HEK293 (cell line): Measurements from ENCODE around the gene TOMM34.

Experiments used
- IKZF3 ChIP-seq: fragments of 450-650 bp; IDR thresholded peaks from 2 replicates; pipeline ENCODE4 v1.5.0; 2018; ENCODE audit warnings: missing biosample characterization, mild to moderate bottlenecking, missing genetic modification characterization, moderate library complexity
- RBAK ChIP-seq: fragments of 450-650 bp; formaldehyde crosslinking; IDR thresholded peaks from 2 replicates; pipeline ENCODE4 v1.5.1; 2016; ENCODE audit warnings: missing biosample characterization, missing genetic modification characterization
- SALL2 ChIP-seq: fragments of 450-650 bp; formaldehyde crosslinking; IDR thresholded peaks from 2 replicates; pipeline ENCODE4 v1.5.0; 2017; ENCODE audit warnings: missing biosample characterization, mild to moderate bottlenecking, missing genetic modification characterization, borderline replicate concordance
- SP3 ChIP-seq: fragments of 450-650 bp; formaldehyde crosslinking; IDR thresholded peaks from 2 replicates; pipeline ENCODE4 v1.5.1; 2016; ENCODE audit warnings: missing biosample characterization, missing genetic modification characterization
- ZNF10 ChIP-seq: fragments of 450-650 bp; formaldehyde crosslinking; IDR thresholded peaks from 2 replicates; pipeline ENCODE4 v1.5.1; 2017; ENCODE audit warnings: missing biosample characterization, missing genetic modification characterization
- ZNF112 ChIP-seq: fragments of 450-650 bp; formaldehyde crosslinking; IDR thresholded peaks from 2 replicates; pipeline ENCODE4 v1.5.0; 2017; ENCODE audit warnings: missing biosample characterization, missing genetic modification characterization
- ZNF114 ChIP-seq: fragments of 450-650 bp; formaldehyde crosslinking; IDR thresholded peaks from 2 replicates; pipeline ENCODE4 v1.5.0; 2017; ENCODE audit warnings: missing biosample characterization, missing genetic modification characterization
- ZNF132 ChIP-seq: fragments of 450-650 bp; formaldehyde crosslinking; IDR thresholded peaks from 2 replicates; pipeline ENCODE4 v1.5.1; 2017; ENCODE audit warnings: missing biosample characterization, missing genetic modification characterization, borderline replicate concordance
- ZNF174 ChIP-seq: fragments of 450-650 bp; formaldehyde crosslinking; IDR thresholded peaks from 2 replicates; pipeline ENCODE4 v1.5.0; 2017; ENCODE audit warnings: missing biosample characterization, mild to moderate bottlenecking, missing genetic modification characterization
- ZNF175 ChIP-seq: fragments of 450-650 bp; formaldehyde crosslinking; IDR thresholded peaks from 2 replicates; pipeline ENCODE4 v1.5.1; 2016; ENCODE audit warnings: missing biosample characterization, missing genetic modification characterization
- ZNF24 ChIP-seq: fragments of 450-650 bp; formaldehyde crosslinking; IDR thresholded peaks from 2 replicates; pipeline ENCODE4 v1.5.1; 2016; ENCODE audit warnings: missing biosample characterization, missing genetic modification characterization
- ZNF280C ChIP-seq: fragments of 450-650 bp; formaldehyde crosslinking; IDR thresholded peaks from 2 replicates; pipeline ENCODE4 v1.5.1; 2016; ENCODE audit warnings: missing biosample characterization, missing genetic modification characterization
- ZNF292 ChIP-seq: fragments of 450-650 bp; formaldehyde crosslinking; IDR thresholded peaks from 2 replicates; pipeline ENCODE4 v1.5.1; 2016; ENCODE audit warnings: low read depth, missing biosample characterization, missing genetic modification characterization, borderline replicate concordance
- ZNF324 ChIP-seq: fragments of 450-650 bp; formaldehyde crosslinking; IDR thresholded peaks from 2 replicates; pipeline ENCODE4 v1.5.1; 2016; ENCODE audit warnings: missing biosample characterization, missing genetic modification characterization
- ZNF366 ChIP-seq: fragments of 450-650 bp; formaldehyde crosslinking; conservative IDR thresholded peaks from 2 replicates; pipeline ENCODE4 v1.5.1; 2016; ENCODE audit warnings: missing biosample characterization, missing genetic modification characterization
- ZNF394 ChIP-seq: fragments of 450-650 bp; formaldehyde crosslinking; IDR thresholded peaks from 2 replicates; pipeline ENCODE4 v1.5.1; 2016; ENCODE audit warnings: missing biosample characterization, missing genetic modification characterization, mild to moderate bottlenecking, moderate library complexity, borderline replicate concordance
- ZNF404 ChIP-seq: fragments of 450-650 bp; formaldehyde crosslinking; IDR thresholded peaks from 2 replicates; pipeline ENCODE4 v1.5.1; 2017; ENCODE audit warnings: missing biosample characterization, missing genetic modification characterization
- ZNF488 ChIP-seq: fragments of 450-650 bp; formaldehyde crosslinking; IDR thresholded peaks from 2 replicates; pipeline ENCODE4 v1.5.1; 2016; ENCODE audit warnings: missing biosample characterization, missing genetic modification characterization
- ZNF510 ChIP-seq: fragments of 450-650 bp; formaldehyde crosslinking; IDR thresholded peaks from 2 replicates; pipeline ENCODE4 v1.5.1; 2018; ENCODE audit warnings: mild to moderate bottlenecking, missing genetic modification characterization, missing biosample characterization; ENCODE audit not compliant: insufficient replicate concordance
- ZNF514 ChIP-seq: fragments of 450-650 bp; formaldehyde crosslinking; IDR thresholded peaks from 2 replicates; pipeline ENCODE4 v1.5.1; 2016; ENCODE audit warnings: missing biosample characterization, missing genetic modification characterization
- ZNF548 ChIP-seq: fragments of 450-650 bp; formaldehyde crosslinking; IDR thresholded peaks from 2 replicates; pipeline ENCODE4 v1.5.1; 2016; ENCODE audit warnings: missing biosample characterization, missing genetic modification characterization
- ZNF549 ChIP-seq: fragments of 450-650 bp; IDR thresholded peaks from 2 replicates; pipeline ENCODE4 v1.5.1; 2018; ENCODE audit warnings: missing biosample characterization, missing genetic modification characterization, mild to moderate bottlenecking, inconsistent platforms, moderate library complexity
- ZNF560 ChIP-seq: fragments of 450-650 bp; formaldehyde crosslinking; IDR thresholded peaks from 2 replicates; pipeline ENCODE4 v1.5.1; 2017; ENCODE audit warnings: missing biosample characterization, missing genetic modification characterization, borderline replicate concordance
- ZNF610 ChIP-seq: fragments of 450-650 bp; formaldehyde crosslinking; IDR thresholded peaks from 2 replicates; pipeline ENCODE4 v1.5.1; 2016; ENCODE audit warnings: missing biosample characterization, missing genetic modification characterization, borderline replicate concordance
- ZNF621 ChIP-seq: fragments of 450-650 bp; formaldehyde crosslinking; IDR thresholded peaks from 2 replicates; pipeline ENCODE4 v1.5.1; 2017; ENCODE audit warnings: missing biosample characterization, missing genetic modification characterization
- ZNF626 ChIP-seq: fragments of 450-650 bp; sonication (Bioruptor Pico); formaldehyde crosslinking; IDR thresholded peaks from 2 replicates; pipeline ENCODE4 v1.5.1; 2018; ENCODE audit warnings: missing biosample characterization, missing genetic modification characterization, inconsistent platforms
- ZNF670 ChIP-seq: fragments of 450-650 bp; formaldehyde crosslinking; IDR thresholded peaks from 2 replicates; pipeline ENCODE4 v1.5.1; 2016; ENCODE audit warnings: missing biosample characterization, missing genetic modification characterization, low read depth
- ZNF701 ChIP-seq: fragments of 450-650 bp; formaldehyde crosslinking; IDR thresholded peaks from 2 replicates; pipeline ENCODE4 v1.5.1; 2016; ENCODE audit warnings: missing biosample characterization, missing genetic modification characterization
- ZNF747 ChIP-seq: fragments of 450-650 bp; formaldehyde crosslinking; IDR thresholded peaks from 2 replicates; pipeline ENCODE4 v1.5.1; 2016; ENCODE audit warnings: missing biosample characterization, missing genetic modification characterization
- ZNF785 ChIP-seq: fragments of 450-650 bp; formaldehyde crosslinking; IDR thresholded peaks from 2 replicates; pipeline ENCODE4 v1.5.1; 2016; ENCODE audit warnings: missing biosample characterization, missing genetic modification characterization
- ZNF791 ChIP-seq: fragments of 450-650 bp; formaldehyde crosslinking; IDR thresholded peaks from 2 replicates; pipeline ENCODE4 v1.5.1; 2016; ENCODE audit warnings: missing biosample characterization, missing genetic modification characterization
- ZNF792 ChIP-seq: fragments of 450-650 bp; formaldehyde crosslinking; IDR thresholded peaks from 2 replicates; pipeline ENCODE4 v1.5.1; 2016; ENCODE audit warnings: missing biosample characterization, missing genetic modification characterization
- ZSCAN30 ChIP-seq: fragments of 450-650 bp; IDR thresholded peaks from 2 replicates; pipeline ENCODE4 v1.5.1; 2018; ENCODE audit warnings: missing biosample characterization, mild to moderate bottlenecking, missing genetic modification characterization, moderate library complexity
- TF ChIP-seq, protein P1 (sequence below): fragments of 450-650 bp; formaldehyde crosslinking; conservative IDR thresholded peaks from 2 replicates; pipeline ENCODE4 v1.5.1; 2016; ENCODE audit warnings: low read depth, missing biosample characterization, missing genetic modification characterization

TOMM34 gene

DNA sequence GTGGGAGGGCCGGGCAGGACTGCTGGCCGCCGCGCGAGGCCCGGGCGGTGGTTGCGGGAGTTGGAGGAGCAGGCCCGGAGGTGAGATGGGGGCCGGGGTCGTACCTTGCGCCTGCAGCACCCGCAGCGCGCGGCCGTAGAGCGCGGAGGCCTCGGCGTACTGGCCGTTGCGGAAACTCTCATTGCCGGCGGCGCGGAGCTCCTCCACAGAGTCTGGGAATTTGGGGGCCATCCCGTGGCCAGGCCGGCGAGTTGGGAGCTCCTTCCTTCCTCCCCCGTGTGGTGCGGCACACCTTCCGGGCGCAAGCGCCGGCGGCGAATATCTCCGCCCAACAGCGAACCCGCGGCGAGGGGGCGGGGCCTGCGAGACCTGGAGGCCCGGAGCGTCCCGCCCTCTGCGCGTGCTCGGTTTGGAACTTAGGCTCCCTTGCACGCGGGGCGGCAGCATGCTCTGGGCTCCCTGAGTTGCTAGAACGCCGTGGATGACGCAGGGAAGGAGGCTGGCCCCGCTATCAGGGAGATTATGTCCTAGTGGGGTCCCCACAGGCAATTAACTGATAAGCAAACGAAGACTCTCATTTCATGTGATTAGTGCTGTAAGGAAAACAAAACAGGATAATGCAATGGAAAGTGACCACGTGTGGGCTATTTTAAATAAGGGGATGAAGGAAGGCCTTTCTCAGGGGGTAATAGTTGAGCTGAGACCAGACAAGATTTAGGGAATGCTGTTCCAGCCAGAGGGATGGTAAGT, at the start of gene TOMM34 (continued):
- TF ChIP-seq ZNF324 (tag by site-specific recombination): no peak; the same call in 1 of the 2 replicates
- TF ChIP-seq ZNF24 (tag by site-specific recombination): no peak
- no peak for TF ChIP-seq ZNF510 (tag by site-specific recombination)
- TF ChIP-seq ZNF404: no peak
- TF ChIP-seq ZNF791: no peak
- no peak for TF ChIP-seq ZNF626 (tag by site-specific recombination)
- no peak for TF ChIP-seq ZNF280C (tag by site-specific recombination)
- no peak for TF ChIP-seq ZNF488 (tag by site-specific recombination)
- TF ChIP-seq ZNF366 (tag by site-specific recombination): no peak; the same call in 1 of the 2 replicates
- no peak for TF ChIP-seq ZNF132 (tag by site-specific recombination)
- TF ChIP-seq ZNF514 (tag by site-specific recombination): no peak
- peak; percentile 75 for TF ChIP-seq SP3 (tag by site-specific recombination)
- no peak for TF ChIP-seq ZNF394
- TF ChIP-seq ZNF114 (tag by site-specific recombination): no peak
- TF ChIP-seq ZNF175 (tag by site-specific recombination): no peak
- no peak for TF ChIP-seq RBAK (tag by site-specific recombination)
- TF ChIP-seq ZNF621: no peak
- TF ChIP-seq ZNF549 (tag by site-specific recombination): no peak
- TF ChIP-seq ZNF292 (tag by site-specific recombination): no peak
- no peak for TF ChIP-seq ZNF747 (tag by site-specific recombination)
- TF ChIP-seq ZNF670 (tag by site-specific recombination): no peak
- no peak for TF ChIP-seq ZSCAN30
- TF ChIP-seq IKZF3 (tag by site-specific recombination): peak; percentile 78
- TF ChIP-seq, protein P1, sequence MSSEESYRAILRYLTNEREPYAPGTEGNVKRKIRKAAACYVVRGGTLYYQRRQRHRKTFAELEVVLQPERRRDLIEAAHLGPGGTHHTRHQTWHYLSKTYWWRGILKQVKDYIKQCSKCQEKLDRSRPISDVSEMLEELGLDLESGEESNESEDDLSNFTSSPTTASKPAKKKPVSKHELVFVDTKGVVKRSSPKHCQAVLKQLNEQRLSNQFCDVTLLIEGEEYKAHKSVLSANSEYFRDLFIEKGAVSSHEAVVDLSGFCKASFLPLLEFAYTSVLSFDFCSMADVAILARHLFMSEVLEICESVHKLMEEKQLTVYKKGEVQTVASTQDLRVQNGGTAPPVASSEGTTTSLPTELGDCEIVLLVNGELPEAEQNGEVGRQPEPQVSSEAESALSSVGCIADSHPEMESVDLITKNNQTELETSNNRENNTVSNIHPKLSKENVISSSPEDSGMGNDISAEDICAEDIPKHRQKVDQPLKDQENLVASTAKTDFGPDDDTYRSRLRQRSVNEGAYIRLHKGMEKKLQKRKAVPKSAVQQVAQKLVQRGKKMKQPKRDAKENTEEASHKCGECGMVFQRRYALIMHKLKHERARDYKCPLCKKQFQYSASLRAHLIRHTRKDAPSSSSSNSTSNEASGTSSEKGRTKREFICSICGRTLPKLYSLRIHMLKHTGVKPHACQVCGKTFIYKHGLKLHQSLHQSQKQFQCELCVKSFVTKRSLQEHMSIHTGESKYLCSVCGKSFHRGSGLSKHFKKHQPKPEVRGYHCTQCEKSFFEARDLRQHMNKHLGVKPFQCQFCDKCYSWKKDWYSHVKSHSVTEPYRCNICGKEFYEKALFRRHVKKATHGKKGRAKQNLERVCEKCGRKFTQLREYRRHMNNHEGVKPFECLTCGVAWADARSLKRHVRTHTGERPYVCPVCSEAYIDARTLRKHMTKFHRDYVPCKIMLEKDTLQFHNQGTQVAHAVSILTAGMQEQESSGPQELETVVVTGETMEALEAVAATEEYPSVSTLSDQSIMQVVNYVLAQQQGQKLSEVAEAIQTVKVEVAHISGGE (tag by site-specific recombination): peak; percentile 81
- no peak for TF ChIP-seq ZNF701
- no peak for TF ChIP-seq ZNF548 (tag by site-specific recombination)
- no peak for TF ChIP-seq ZNF112 (tag by site-specific recombination)
- TF ChIP-seq ZNF10 (tag by site-specific recombination): no peak
- TF ChIP-seq ZNF610 (tag by site-specific recombination): peak; percentile 50; the same call in 1 of the 2 replicates
- no peak for TF ChIP-seq ZNF785 (tag by site-specific recombination)
- no peak for TF ChIP-seq ZNF792 (tag by site-specific recombination)
- no peak for TF ChIP-seq ZNF560 (tag by site-specific recombination)
- TF ChIP-seq SALL2 (tag by site-specific recombination): no peak
- no peak for TF ChIP-seq ZNF174 (tag by site-specific recombination)
